IMR-90 (cell line): ENCODE measurements around the gene UCP2.

Experiments
- BHLHE40 ChIP-seq: fragments of 150-350 bp; IDR thresholded peaks from 2 replicates; pipeline ENCODE4 v1.6.1; 2016; ENCODE audit warnings: mild to moderate bottlenecking, low read depth, low read length
- CTCF ChIP-seq: conservative IDR thresholded peaks from 2 replicates; pipeline ENCODE4 v1.5.1; 2012; ENCODE audit warnings: mild to moderate bottlenecking, low read depth, low read length, improper control_type of control experiment
- ELK1 ChIP-seq: fragments of 150-350 bp; IDR thresholded peaks from 2 replicates; pipeline ENCODE4 v1.6.1; 2016; ENCODE audit warnings: low read depth, mild to moderate bottlenecking, low read length, moderate library complexity, borderline replicate concordance
- FOS ChIP-seq: fragments of 150-350 bp; IDR thresholded peaks from 2 replicates; pipeline ENCODE4 v1.6.1; 2016; ENCODE audit warnings: low read depth, low read length
- MAFK ChIP-seq: IDR thresholded peaks from 2 replicates; pipeline ENCODE4 v1.6.1; 2012; ENCODE audit warnings: low read depth, low read length, improper control_type of control experiment
- MXI1 ChIP-seq: IDR thresholded peaks from 2 replicates; pipeline ENCODE4 v1.6.1; 2012; ENCODE audit warnings: low read depth, mild to moderate bottlenecking, low read length, moderate library complexity, borderline replicate concordance
- NFE2L2 ChIP-seq: fragments of 150-350 bp; IDR thresholded peaks from 2 replicates; pipeline ENCODE4 v1.6.1; 2016; ENCODE audit warnings: low read depth, mild to moderate bottlenecking, low read length
- POLR2A ChIP-seq: IDR thresholded peaks from 2 replicates; pipeline ENCODE4 v1.6.1; 2012; ENCODE audit warnings: mild to moderate bottlenecking, low read depth, low read length
- RCOR1 ChIP-seq: IDR thresholded peaks from 2 replicates; pipeline ENCODE4 v1.6.1; 2012; ENCODE audit warnings: mild to moderate bottlenecking, low read length, improper control_type of control experiment; ENCODE audit not compliant: insufficient replicate concordance
- SMC3 ChIP-seq: fragments of 150-350 bp; IDR thresholded peaks from 2 replicates; pipeline ENCODE4 v1.6.1; 2016; ENCODE audit warnings: low read depth, mild to moderate bottlenecking, antibody characterized with exemption, low read length, moderate library complexity

- TF ChIP-seq POLR2A (no peak), CTCF (no peak), RCOR1 (no peak), MXI1 (no peak), SMC3 (no peak), BHLHE40 (no peak), MAFK (no peak), NFE2L2 (no peak), ELK1 (no peak), FOS (no peak)
Observed at GRCh38 chr11:73975479-73975757, 7.2 kb downstream of the UCP2 start.
